ENCODE data around the gene LUZP2. TPM values are rescaled to one million over a fixed set of nuclear protein-coding genes. Genes with fewer than 3 reads are reported as not detected.

LUZP2 gene
- polyA plus RNA-seq, 1 experiment: 1.6 TPM

- ChIA-PET POLR2A (no interaction called here), CTCF (interaction anchor here (1.7 kb wide), 1 partner anchor 11 kb away, joined by 5 read pairs; no protein-coding TSS in a partner anchor)
- TF ChIP-seq CTCF (IDR thresholded peaks at IDR 0.05; ENCODE audit: low read depth, low read length): no peak
- peaks cover 5% of the 10 kb centered on the region; the same call in 1 of the 2 replicates for H3K9me3 ChIP-seq (ENCODE audit: control insufficient read depth, insufficient read depth, low read length)
- no peak for DNase-seq (ENCODE audit: low read depth, low spot score)
- H3K27ac ChIP-seq (ENCODE audit: low read depth, low read length): no peak overlapping the region
- H3K4me3 ChIP-seq (ENCODE audit: low read depth, low read length): no peak overlapping the region
- no peaks in the 10 kb centered on the region for H3K27me3 ChIP-seq (ENCODE audit: control insufficient read depth, insufficient read depth, low read length)
Measured at GRCh38 chr11:24478718-24479117, 18.1 kb upstream of the LUZP2 start.

- ChIA-PET POLR2A (no interaction called here), CTCF (no interaction called here)
- H3K4me3 ChIP-seq (ENCODE audit: low read depth, low read length): no peak overlapping the region
- no peaks in the 10 kb centered on the region for H3K9me3 ChIP-seq (ENCODE audit: control insufficient read depth, insufficient read depth, low read length)
- no peak for TF ChIP-seq CTCF (IDR thresholded peaks at IDR 0.05; ENCODE audit: low read depth, low read length)
- DNase-seq (ENCODE audit: low read depth, low spot score): no peak
- H3K27ac ChIP-seq (ENCODE audit: low read depth, low read length): no peak overlapping the region
- no peaks in the 10 kb centered on the region for H3K27me3 ChIP-seq (ENCODE audit: control insufficient read depth, insufficient read depth, low read length)
Measured at GRCh38 chr11:24489477-24489876, 7.4 kb upstream of the LUZP2 start.

- Histone ChIP-seq H3K27me3 (ENCODE audit: control insufficient read depth, insufficient read depth, low read length) (no peaks in the 10 kb centered on the region), H3K27ac (ENCODE audit: low read depth, low read length) (no peak overlapping the region), H3K4me3 (ENCODE audit: low read depth, low read length) (peak overlapping the region; percentile 74), H3K9me3 (ENCODE audit: control insufficient read depth, insufficient read depth, low read length) (no peaks in the 10 kb centered on the region)
- ChIA-PET CTCF (interaction anchor here (1.5 kb wide), 1 partner anchor 10 kb away, joined by 3 read pairs; no protein-coding TSS in a partner anchor), POLR2A (no interaction called here)
- no peak for DNase-seq (ENCODE audit: low read depth, low spot score)
- no peak for TF ChIP-seq CTCF (IDR thresholded peaks at IDR 0.05; ENCODE audit: low read depth, low read length)
Measured at GRCh38 chr11:24496386-24496735, 492 bp upstream of the LUZP2 start.

- ChIA-PET CTCF (interaction anchor here (1.1 to 1.3 kb wide), 2 partner anchors 10 to 1622 kb away, joined by 3 to 4 read pairs; no protein-coding TSS in a partner anchor), POLR2A (no interaction called here)
- H3K9me3 ChIP-seq (ENCODE audit: control insufficient read depth, insufficient read depth, low read length): no peaks in the 10 kb centered on the region
- no peaks in the 10 kb centered on the region for H3K27me3 ChIP-seq (ENCODE audit: control insufficient read depth, insufficient read depth, low read length)
- DNase-seq (ENCODE audit: low read depth, low spot score): no peak
- TF ChIP-seq CTCF (IDR thresholded peaks at IDR 0.05; ENCODE audit: low read depth, low read length): no peak
- peak overlapping the region; percentile 74; the same call in 1 of the 2 replicates for H3K4me3 ChIP-seq (ENCODE audit: low read depth, low read length)
- H3K27ac ChIP-seq (ENCODE audit: low read depth, low read length): no peak overlapping the region
Measured at GRCh38 chr11:24497831-24498230, 978 bp downstream of the LUZP2 start.

- POLR2A ChIA-PET: no interaction called here
- TF ChIP-seq CTCF (IDR thresholded peaks at IDR 0.05; ENCODE audit: low read depth, low read length): no peak
- CTCF ChIA-PET: no interaction called here
- Histone ChIP-seq H3K27me3 (ENCODE audit: control insufficient read depth, insufficient read depth, low read length) (no peaks in the 10 kb centered on the region), H3K27ac (ENCODE audit: low read depth, low read length) (no peak overlapping the region), H3K4me3 (ENCODE audit: low read depth, low read length) (no peak overlapping the region), H3K9me3 (ENCODE audit: control insufficient read depth, insufficient read depth, low read length) (no peaks in the 10 kb centered on the region)
- no peak for DNase-seq (ENCODE audit: low read depth, low spot score)
Measured at GRCh38 chr11:24502425-24502824, 5.6 kb downstream of the LUZP2 start.

Measured in AG04450 (cell line).